ENCODE data around the gene CAP1.
A peak's percentile ranks its signal among the peaks of the same experiment; 100 is the strongest.
"Not testable (repeated sequence)": the region's sequence is repeated elsewhere in the genome, so short reads cannot be mapped to it uniquely, and the experiment has no call there.

Gene CAP1

DNA sequence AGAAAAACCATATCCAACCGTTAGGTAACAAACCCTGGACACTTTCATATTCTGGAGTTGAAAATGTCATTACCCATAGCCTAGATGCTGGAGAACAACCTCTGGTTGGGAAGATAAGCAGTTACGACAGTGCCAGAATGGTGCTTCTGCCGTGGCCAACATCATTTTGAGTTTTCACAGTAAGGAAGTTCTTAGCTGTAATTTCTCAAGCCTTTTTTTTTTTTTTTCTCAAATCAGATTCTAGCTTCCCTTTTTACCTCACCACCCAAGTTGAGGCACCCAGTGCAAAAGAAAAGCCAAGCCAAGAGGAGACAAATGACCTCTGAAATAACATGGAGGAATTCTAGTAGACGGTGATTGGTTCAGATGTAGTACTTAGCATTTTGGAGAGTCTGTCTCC, 34.7 kb downstream of the CAP1 start:
- peaks cover 41% of the 10 kb centered on the region for H3K36me3 Mint-ChIP-seq (ENCODE audit: insufficient read depth)
- DNase-seq (ENCODE audit: low spot score in 2 of 2) (no peak), ATAC-seq (replicated peaks; ENCODE audit: extremely low read depth, poor library complexity, severe bottlenecking) (no peak)
- H3K4me3 Mint-ChIP-seq: no peak overlapping the region
- H3K4me1 Mint-ChIP-seq: peaks cover 5% of the 10 kb centered on the region
- no peak overlapping the region for H3K27ac Mint-ChIP-seq (ENCODE audit: low read depth)
- no peaks in the 10 kb centered on the region for H3K27me3 Mint-ChIP-seq
- no peaks in the 10 kb centered on the region for H3K9me3 Mint-ChIP-seq

DNA sequence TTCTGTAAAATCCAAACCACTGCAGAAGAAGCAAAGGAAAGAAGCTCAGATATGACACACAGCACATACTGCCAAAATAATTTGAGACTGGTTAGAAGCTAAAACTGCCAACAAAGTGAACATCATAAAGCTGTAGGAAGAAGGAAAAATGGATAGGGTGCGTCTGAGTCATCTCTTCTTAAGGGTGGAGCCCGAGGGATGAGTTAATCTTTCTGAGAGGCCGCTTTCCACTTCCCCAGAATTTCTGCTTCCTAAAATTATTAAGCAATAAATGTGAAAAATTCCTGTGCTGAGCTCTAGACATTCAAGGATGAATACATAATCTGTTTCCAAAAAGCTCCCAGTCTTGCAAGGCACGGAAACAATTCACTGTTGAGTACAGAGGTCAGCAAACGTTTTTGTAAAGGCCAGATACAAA, 36.4 kb downstream of the CAP1 start:
- H3K4me1 Mint-ChIP-seq: peaks cover 5% of the 10 kb centered on the region
- no peak overlapping the region for H3K27ac Mint-ChIP-seq (ENCODE audit: low read depth)
- no peak for DNase-seq (ENCODE audit: low spot score in 2 of 2)
- no peaks in the 10 kb centered on the region for H3K27me3 Mint-ChIP-seq
- H3K9me3 Mint-ChIP-seq: no peaks in the 10 kb centered on the region
- no peak for ATAC-seq (replicated peaks; ENCODE audit: extremely low read depth, poor library complexity, severe bottlenecking)
- H3K4me3 Mint-ChIP-seq: no peak overlapping the region
- H3K36me3 Mint-ChIP-seq (ENCODE audit: insufficient read depth): peaks cover 27% of the 10 kb centered on the region

DNA sequence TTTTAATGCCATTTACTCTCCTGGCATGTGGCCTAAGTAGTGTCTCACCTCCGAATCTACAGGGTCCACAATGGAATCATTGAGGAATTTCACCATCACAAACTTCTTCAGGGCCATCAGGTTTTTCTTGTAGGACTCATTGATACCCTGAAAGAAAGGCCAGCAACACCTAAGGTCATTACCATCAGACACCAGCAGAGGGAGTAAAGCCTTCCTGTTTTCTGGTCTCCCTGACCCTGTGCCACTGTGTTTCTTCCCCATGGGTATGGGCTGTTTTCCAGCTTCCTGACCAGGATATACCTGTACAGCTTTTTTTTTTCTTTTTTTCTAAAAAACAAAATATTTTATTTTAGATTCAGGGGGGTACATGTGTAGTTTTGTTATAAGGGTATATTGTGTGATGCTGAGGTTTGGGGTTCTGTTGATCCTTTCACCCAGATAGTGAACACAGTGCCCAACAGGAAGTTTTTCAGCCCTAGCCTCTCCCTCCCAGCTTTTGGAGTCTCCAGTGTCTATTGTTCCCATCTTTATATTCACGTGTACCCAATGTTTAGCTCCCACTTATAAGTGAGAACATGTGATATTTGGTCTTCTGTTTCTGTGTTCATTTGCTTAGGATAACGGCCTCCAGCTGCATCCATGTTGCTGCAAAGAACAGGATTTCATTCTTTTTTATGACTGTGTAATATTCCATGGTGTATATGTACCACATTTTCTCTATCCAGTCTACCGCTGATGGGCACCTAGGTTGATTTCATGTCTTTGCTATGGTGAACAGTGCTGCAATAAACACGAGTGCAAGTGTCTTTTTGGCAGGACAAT, 38.2 kb downstream of the CAP1 start:
- Mint-ChIP-seq H3K27ac (ENCODE audit: low read depth) (no peak overlapping the region), H3K36me3 (ENCODE audit: insufficient read depth) (peaks cover 12% of the 10 kb centered on the region), H3K4me3 (no peak overlapping the region), H3K4me1 (no peaks in the 10 kb centered on the region), H3K9me3 (no peaks in the 10 kb centered on the region), H3K27me3 (no peaks in the 10 kb centered on the region)
- ATAC-seq (replicated peaks; ENCODE audit: extremely low read depth, poor library complexity, severe bottlenecking) (peak; percentile 43), DNase-seq (ENCODE audit: low spot score in 2 of 2) (peak in 1 of 2 donors; percentile 45)

DNA sequence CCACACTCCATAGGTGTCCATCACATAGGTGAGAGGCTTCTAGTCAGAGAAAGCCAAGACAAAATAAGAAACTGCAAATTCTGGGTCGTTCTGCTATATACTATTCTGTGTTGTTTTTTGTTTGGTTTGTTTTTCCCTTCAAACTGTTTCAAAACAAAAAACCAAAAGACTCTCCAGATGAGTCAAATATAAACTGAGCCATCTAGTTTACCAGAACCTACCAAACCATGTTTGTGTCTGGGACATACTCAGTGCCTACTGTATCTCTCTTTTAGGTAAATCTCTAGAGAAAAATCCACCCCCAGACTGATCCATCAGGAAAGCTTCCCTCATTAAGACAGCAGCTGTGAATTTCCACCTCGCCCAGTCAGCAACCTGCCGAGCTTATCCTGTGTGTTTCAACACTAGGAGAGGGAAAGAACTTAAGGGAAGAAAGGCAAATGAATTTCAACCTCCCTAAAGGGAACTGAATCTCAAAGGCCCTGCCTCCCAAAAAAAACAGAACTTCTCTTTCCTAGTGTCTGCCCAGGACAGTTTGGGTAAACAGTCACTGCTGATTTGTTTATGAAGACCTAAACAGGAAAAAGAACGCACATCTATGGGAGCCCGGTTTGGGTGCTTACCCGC, 39.4 kb downstream of the CAP1 start:
- DNase-seq (ENCODE audit: low spot score in 2 of 2) (no peak), ATAC-seq (replicated peaks; ENCODE audit: extremely low read depth, poor library complexity, severe bottlenecking) (no peak)
- H3K27ac Mint-ChIP-seq (ENCODE audit: low read depth): no peak overlapping the region
- H3K9me3 Mint-ChIP-seq: no peaks in the 10 kb centered on the region
- peaks cover 3% of the 10 kb centered on the region for H3K4me1 Mint-ChIP-seq
- no peaks in the 10 kb centered on the region for H3K27me3 Mint-ChIP-seq
- no peak overlapping the region for H3K4me3 Mint-ChIP-seq
- peaks cover 7% of the 10 kb centered on the region for H3K36me3 Mint-ChIP-seq (ENCODE audit: insufficient read depth)

DNA sequence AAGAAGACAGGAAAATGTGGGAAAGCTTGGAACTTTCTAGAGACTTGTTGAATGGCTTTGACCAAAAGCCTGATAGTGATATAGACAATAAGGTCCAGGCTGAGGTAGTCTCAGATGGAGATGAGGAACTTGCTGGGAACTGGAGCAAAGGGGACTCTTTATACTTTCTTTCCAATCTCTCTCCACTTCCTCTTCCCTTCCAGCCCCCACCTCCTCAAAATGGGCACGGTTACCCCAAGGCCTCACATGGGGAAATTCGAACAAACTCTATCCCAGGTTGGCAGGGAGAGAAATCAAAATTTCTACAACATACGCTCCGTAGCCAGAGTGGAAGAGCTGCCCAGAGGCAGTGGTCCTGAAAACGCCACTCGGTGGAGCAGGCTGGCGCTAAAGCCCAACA, 41.3 kb downstream of the CAP1 start:
- Mint-ChIP-seq H3K36me3 (ENCODE audit: insufficient read depth) (peaks cover 10% of the 10 kb centered on the region), H3K4me1 (peaks cover 9% of the 10 kb centered on the region), H3K27ac (ENCODE audit: low read depth) (no peak overlapping the region), H3K4me3 (no peak overlapping the region), H3K9me3 (no peaks in the 10 kb centered on the region), H3K27me3 (no peaks in the 10 kb centered on the region)
- DNase-seq (ENCODE audit: low spot score in 2 of 2): no peak
- ATAC-seq (replicated peaks; ENCODE audit: extremely low read depth, poor library complexity, severe bottlenecking): no peak

DNA sequence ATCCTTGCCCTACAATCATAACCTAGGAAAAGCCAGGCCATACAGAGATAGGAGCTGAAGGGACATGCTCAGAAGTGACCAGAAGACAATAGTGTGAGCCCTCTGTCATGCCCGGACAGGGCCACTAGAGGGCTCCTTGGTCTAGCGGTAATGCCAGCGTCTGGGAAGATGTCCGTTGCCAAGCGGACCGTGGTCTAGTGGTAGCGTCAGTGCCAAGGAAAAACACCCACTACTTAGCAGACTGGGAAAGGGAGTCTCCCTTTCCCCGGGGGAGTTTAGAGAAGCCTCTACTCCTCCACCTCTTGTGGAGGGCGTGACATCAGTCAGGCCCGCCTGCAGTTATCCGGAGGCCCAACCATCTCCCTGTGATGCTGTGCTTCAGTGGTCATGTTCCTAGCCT, 44.2 kb downstream of the CAP1 start:
- peaks cover 24% of the 10 kb centered on the region for H3K36me3 Mint-ChIP-seq (ENCODE audit: insufficient read depth)
- H3K27me3 Mint-ChIP-seq; DNase-seq (ENCODE audit: low spot score in 2 of 2); H3K4me3 Mint-ChIP-seq; H3K9me3 Mint-ChIP-seq; H3K4me1 Mint-ChIP-seq; ATAC-seq (replicated peaks; ENCODE audit: extremely low read depth, poor library complexity, severe bottlenecking); H3K27ac Mint-ChIP-seq (ENCODE audit: low read depth): not testable (repeated sequence)

DNA sequence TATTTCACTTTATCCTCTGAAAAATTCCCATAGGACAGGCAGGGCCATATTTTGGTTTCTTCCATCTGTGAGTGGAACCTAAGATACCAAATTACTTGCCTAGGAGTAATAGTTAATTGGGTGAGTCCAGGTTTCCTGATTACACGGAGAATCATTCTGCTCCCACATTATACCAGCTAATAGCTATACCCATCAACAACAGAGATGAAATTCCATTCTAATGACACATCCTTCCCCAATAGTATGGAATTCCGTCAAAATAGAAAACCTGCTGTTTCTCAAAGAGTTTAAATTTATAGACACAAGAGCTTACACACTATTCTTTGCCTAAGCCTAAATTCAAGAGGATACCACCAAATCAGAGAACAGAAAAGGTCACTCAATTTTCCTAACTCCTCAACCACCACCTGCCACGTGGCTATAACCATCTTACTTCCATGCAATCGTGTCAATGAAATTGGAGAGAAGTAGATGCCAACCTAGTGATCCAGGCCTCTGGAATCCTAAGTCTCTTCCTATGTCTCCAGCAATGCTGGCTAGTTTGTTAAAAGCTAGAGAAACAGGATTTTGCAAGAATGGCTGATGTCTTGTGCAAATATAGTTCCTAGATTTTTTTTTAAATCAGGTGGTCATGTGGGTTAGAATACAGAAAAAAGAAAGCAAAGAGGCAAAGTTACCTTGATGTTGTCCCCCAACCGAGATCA, 50.3 kb downstream of the CAP1 start:
- Mint-ChIP-seq H3K27me3 (no peaks in the 10 kb centered on the region), H3K4me3 (no peak overlapping the region), H3K36me3 (ENCODE audit: insufficient read depth) (peaks cover 33% of the 10 kb centered on the region), H3K27ac (ENCODE audit: low read depth) (no peak overlapping the region), H3K4me1 (peaks cover 15% of the 10 kb centered on the region), H3K9me3 (no peaks in the 10 kb centered on the region)
- DNase-seq (ENCODE audit: low spot score in 2 of 2): no peak
- no peak for ATAC-seq (replicated peaks; ENCODE audit: extremely low read depth, poor library complexity, severe bottlenecking)

DNA sequence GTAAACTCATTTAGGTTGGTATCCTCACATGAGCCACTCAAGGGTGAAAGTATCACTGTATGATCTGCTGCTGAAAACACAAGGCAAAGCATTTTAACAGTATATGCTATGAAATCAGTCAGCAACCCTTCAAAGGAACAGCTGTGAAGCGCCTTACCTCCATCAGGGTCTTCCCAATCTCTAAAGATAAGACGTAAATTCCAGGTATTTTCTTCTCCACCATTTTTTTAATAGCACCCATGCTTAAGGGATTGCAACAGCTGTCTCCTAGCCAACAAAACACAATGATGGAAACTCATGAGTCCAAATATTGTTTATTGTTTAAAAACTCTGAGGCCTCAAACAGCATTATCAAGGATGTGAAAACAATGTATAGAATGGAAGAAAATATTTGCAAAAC, 51.7 kb downstream of the CAP1 start:
- peaks cover 30% of the 10 kb centered on the region for H3K36me3 Mint-ChIP-seq (ENCODE audit: insufficient read depth)
- ATAC-seq (replicated peaks; ENCODE audit: extremely low read depth, poor library complexity, severe bottlenecking): no peak
- peaks cover 28% of the 10 kb centered on the region for H3K4me1 Mint-ChIP-seq
- no peak overlapping the region for H3K4me3 Mint-ChIP-seq
- no peaks in the 10 kb centered on the region for H3K27me3 Mint-ChIP-seq
- no peaks in the 10 kb centered on the region for H3K9me3 Mint-ChIP-seq
- DNase-seq (ENCODE audit: low spot score in 2 of 2): no peak
- H3K27ac Mint-ChIP-seq (ENCODE audit: low read depth): no peak overlapping the region

DNA sequence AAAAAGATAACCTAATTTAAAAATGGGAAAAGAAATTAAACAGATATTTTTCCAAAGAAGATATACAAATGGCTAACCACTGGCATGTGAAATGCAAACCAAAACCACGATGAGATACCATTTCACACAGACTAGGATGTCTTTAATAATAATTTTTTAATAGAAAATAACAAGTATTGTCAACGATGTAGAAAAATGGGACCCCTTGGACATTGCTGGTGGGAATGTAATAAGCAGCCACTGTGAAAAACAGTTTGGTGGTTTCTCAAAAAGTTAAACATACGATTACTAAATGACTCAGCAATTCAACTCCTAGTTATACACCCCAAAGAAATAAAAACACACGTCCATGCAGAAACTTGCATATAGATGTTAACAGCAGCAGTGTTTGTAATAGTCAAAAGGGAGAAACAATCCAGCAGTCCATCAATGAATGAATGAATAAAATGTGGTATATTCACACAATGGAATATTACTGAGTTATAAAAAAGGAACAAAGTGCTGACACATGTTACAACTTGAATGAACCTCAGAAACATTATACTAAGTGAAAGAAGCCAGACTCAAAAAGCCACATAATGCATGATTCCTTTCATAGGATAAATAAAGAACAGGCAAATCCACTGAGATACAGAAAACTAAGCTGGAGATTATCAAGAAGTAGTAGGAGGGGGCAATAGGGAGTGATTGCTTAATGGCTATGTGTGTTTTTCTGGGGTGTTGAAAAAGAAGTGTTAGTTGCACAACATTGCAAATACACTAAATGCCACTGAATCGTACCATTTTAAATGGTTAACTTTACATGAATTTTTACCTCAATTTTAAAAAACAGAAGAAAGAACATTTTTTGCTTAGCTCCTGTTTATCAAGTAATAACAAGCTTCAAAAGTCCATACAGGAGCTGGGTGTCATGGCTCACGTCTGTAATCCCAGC, 52.4 kb downstream of the CAP1 start:
- DNase-seq (ENCODE audit: low spot score in 2 of 2): no peak
- no peaks in the 10 kb centered on the region for H3K9me3 Mint-ChIP-seq
- H3K27me3 Mint-ChIP-seq: no peaks in the 10 kb centered on the region
- no peak for ATAC-seq (replicated peaks; ENCODE audit: extremely low read depth, poor library complexity, severe bottlenecking)
- peak overlapping the region; percentile 59 for H3K27ac Mint-ChIP-seq (ENCODE audit: low read depth)
- H3K4me3 Mint-ChIP-seq: no peak overlapping the region
- peaks cover 34% of the 10 kb centered on the region for H3K4me1 Mint-ChIP-seq
- peaks cover 30% of the 10 kb centered on the region for H3K36me3 Mint-ChIP-seq (ENCODE audit: insufficient read depth)

DNA sequence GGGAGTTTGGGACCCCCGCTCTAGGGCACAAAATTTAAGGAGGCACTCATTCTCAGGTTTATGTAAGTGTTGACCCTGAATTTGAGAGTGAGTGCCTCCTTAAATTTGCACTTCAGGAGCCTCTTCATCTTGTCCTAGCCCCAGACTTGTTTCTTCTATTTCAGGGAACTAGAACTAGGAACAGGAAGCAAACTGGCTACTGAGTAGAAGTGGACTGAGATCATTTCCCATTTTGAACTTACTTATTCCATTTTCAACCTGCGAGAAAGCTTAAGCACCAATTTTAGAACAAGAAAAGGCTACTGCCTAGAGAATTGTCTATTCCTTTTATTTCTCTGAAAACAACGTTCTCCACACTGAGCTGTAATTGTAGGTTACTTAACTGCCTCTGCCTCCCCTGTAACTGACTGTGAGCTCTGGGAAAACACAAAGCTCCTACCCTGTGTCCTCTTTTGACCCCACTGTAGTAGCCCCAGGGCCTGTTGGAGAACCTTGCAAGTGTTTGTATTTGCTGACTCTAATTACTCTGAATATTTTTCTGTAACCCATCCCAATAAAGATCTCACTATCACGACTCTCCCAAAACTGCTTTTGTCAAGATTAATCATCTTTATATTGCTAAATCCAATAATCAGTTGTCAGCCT, 54.1 kb downstream of the CAP1 start:
- no peak for ATAC-seq (replicated peaks; ENCODE audit: extremely low read depth, poor library complexity, severe bottlenecking)
- Mint-ChIP-seq H3K9me3 (no peaks in the 10 kb centered on the region), H3K27ac (ENCODE audit: low read depth) (no peak overlapping the region), H3K27me3 (no peaks in the 10 kb centered on the region), H3K4me1 (peaks cover 34% of the 10 kb centered on the region), H3K4me3 (no peak overlapping the region), H3K36me3 (ENCODE audit: insufficient read depth) (peaks cover 21% of the 10 kb centered on the region)
- DNase-seq (ENCODE audit: low spot score in 2 of 2): no peak

DNA sequence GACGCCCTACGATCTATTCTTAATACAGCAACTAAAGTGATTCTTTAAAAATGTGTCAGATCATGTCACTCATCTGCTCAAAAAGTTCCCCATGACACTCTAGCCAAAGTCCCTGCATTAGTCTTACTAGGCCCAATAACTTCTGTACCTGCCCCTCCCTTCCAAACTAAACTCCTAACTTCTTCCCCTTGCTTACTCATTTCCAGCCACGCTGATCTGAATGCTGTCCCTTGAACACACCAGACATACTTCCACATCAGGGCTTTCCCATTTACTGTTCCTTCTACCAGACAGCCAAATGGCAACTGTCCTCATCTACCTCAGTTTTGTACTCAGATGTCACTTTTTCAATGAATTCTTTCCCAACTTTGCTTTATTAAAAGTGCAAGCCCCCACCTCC, 55.3 kb downstream of the CAP1 start:
- Mint-ChIP-seq H3K27me3 (no peaks in the 10 kb centered on the region), H3K4me1 (peaks cover 34% of the 10 kb centered on the region), H3K27ac (ENCODE audit: low read depth) (peak overlapping the region; percentile 95), H3K9me3 (no peaks in the 10 kb centered on the region), H3K4me3 (no peak overlapping the region), H3K36me3 (ENCODE audit: insufficient read depth) (peaks cover 16% of the 10 kb centered on the region)
- no peak for ATAC-seq (replicated peaks; ENCODE audit: extremely low read depth, poor library complexity, severe bottlenecking)
- no peak for DNase-seq (ENCODE audit: low spot score in 2 of 2)

DNA sequence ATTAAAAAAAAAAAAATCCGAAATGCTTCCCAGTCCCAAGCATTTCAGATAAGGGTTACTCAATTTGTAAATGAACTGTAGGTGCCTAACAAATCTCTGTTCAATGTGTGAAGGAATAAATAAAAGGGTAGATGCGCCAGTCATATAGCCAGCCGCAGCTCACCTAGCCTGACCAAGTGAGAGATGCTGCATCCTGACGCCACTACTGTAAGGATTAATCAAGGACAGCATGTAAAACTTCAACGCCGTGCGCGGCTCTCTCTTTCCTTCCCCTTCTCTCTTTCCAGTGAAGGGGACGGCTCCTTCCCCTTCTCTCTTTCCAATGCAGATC, 56.1 kb downstream of the CAP1 start:
- Mint-ChIP-seq H3K27me3 (no peaks in the 10 kb centered on the region), H3K4me1 (peaks cover 34% of the 10 kb centered on the region), H3K36me3 (ENCODE audit: insufficient read depth) (peaks cover 10% of the 10 kb centered on the region), H3K4me3 (peak overlapping the region; percentile 89), H3K27ac (ENCODE audit: low read depth) (peak overlapping the region; percentile 95), H3K9me3 (no peaks in the 10 kb centered on the region)
- ATAC-seq (replicated peaks; ENCODE audit: extremely low read depth, poor library complexity, severe bottlenecking): peak; percentile 62
- no peak for DNase-seq (ENCODE audit: low spot score in 2 of 2)
